SH-SY5Y (cell line): ENCODE data around the gene FBXL17.

Experiments
- GATA2 ChIP-seq: IDR thresholded peaks from 2 replicates; pipeline ENCODE4 v1.6.1; 2011; ENCODE audit warnings: mild to moderate bottlenecking, low read depth, low read length
- GATA3 ChIP-seq: IDR thresholded peaks from 2 replicates; pipeline ENCODE4 v1.6.1; 2011; ENCODE audit warnings: low read depth, mild to moderate bottlenecking, low read length, moderate library complexity

Gene FBXL17

DNA sequence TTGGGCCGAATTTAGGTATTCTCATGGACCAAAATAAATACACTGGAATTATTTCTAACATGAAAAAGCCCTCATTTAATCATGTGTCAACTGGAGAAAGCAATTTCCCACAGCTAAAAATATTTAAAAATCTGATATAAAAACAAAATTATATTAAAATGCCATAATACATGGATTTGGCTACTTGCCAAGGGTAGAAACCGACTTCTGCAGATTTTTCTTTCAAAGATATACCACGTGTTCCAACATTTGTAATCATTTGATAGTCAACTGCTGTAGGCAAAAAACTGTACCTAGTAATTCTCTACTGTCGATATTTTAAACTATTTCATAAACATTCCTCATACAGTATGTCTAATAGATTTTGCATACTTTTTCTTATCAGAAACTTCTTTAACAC, 237.6 kb downstream of the FBXL17 start:
- TF ChIP-seq GATA2, result no peak
- TF ChIP-seq GATA3, result no peak

DNA sequence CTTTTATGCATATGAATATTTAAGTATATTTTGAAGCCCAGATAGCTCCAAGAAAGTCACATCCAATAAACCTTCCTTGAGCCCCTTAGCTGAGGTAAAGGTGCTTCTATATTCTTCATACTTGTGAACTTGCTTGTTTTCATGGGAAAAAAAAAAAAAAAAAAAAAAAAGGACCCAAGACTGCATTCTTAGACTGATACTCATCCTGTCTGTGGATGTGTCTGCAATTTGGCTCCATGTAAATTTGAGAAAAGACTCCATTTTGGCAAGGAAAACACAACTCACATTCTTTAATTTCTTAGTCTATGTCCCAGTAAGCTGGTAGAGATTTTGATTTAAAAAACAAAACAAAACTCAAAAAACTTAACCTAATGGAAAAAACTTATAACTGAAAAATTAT, 238.3 kb downstream of the FBXL17 start:
- no peak for TF ChIP-seq GATA2
- TF ChIP-seq GATA3, result no peak

DNA sequence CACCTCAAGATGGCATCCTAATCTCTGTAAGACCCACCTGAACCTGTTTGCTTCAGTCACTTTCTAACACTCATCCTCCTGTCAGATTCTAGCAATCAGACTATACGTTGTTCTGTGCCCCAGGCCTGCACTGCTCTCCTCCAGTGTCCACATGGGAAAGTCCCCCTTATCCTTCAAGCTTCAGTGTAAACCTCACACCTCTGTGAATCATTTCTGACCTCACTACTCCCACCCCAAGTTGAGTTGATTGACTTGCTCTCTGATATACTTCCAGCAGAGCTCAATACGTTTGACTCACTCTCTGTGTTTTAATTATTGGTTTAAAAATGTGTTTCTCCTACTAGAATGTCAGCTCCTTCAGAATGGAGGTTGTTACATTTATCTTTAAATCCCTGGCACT, 240.2 kb downstream of the FBXL17 start:
- TF ChIP-seq GATA2 (no peak), GATA3 (no peak)

DNA sequence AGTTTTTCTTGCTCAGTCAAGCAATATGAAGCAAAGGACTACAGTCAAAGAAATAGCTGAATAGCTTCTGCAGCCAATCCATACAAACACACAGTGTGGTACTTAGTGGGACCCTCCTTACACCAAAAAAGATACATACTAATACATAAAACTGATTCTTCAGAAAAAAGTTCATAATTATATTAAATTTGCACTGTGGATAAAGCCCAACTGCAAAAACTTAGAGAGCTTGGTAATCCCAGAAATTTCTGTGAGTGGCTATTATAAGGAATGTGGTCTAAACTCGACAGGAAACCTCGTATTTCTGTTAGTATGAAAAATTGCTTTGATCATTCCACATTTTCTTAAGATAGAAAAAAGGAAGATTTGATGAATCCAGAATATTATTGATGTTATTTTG, 245.4 kb downstream of the FBXL17 start:
- no peak for TF ChIP-seq GATA2
- no peak for TF ChIP-seq GATA3

DNA sequence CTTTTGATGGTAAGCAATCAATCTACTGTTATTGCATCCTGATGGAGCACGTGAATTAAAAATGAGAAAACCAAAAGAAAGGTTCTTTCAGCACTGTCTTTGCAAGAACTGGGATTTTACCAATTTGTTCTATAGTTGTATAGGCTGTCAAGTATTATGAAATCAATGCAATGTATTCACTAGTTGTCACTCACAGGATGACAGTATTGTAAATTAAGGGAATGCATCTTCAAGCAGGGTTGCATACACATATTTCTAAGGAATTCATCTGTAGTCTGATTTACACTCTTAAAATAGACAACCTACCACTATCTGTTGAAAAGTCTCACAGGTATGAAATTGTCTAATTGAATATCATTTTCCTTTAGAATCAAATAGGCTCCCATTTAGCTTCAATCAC, 252.8 kb downstream of the FBXL17 start:
- TF ChIP-seq GATA2 (no peak), GATA3 (no peak)

DNA sequence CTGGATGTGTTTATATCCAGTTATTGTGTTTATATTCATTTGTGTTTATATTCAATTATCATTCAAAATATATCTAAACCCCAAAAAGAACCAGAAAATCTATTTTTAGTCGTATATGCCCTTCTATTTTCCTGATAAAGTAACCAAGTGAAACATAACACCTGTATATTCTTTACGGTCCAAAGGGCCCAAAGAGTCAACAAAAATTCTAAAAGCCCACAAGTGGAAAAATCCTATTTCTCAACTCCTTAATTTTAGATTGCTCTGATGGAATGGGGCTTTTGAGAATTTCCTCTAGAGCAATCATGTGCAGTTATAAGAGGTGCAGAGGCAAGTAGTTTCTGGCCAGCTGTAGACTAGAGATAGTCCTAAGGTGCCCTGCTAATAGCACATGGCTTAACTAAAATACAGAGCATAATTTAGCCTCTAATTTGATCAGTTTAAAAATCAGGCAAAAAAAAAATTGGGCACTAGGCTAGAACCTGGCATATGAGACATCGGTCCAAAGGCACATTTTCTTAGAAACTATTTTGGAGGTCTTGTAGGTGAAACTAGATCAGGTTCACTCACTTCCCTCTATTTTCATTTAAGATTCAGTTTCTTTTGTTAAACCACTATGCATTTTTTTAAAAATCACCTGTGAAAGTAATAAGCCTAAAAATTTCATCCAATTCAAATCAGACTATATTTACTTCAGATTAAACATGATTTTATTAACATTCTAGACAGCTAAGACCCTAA, 256.0 kb downstream of the FBXL17 start:
- TF ChIP-seq GATA2 (no peak), GATA3 (no peak)

DNA sequence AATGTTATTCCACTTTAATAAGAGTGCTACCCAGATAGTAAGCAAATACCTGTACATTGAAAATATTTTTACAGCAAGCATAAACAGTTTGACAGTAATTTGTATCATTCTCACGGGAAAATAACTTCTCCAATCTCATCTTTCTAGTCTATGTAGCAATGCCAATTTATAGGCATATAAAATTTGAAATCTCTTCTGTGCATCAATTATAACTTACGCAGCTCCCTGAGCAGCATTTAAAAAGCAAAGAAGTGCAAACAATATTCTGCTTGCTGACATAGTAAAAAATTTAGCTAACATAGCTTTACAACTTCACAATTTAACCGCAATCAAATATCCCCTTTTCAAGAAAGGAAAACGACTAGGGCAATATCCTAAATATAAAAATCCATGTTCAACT, 257.3 kb downstream of the FBXL17 start:
- no peak for TF ChIP-seq GATA2
- no peak for TF ChIP-seq GATA3

DNA sequence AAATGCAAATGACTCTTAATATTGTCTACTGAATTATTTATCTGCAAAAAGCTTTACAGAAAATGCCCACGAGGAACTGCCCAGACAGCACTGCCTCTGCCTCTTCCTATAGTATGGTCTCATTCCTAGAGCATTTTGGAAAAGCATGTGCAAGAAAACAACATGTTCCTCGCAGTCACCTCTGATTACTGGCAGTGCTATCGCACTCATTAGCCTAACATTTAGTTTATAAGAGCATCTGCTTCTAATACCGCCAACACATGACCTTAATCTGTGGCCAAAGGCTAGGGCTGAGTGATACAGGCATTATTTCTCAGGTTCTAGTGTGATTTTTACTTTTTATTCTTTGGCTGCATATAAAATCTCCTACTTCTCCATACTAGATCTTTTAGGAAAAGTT, 259.2 kb downstream of the FBXL17 start:
- TF ChIP-seq GATA2, result no peak
- TF ChIP-seq GATA3, result no peak

DNA sequence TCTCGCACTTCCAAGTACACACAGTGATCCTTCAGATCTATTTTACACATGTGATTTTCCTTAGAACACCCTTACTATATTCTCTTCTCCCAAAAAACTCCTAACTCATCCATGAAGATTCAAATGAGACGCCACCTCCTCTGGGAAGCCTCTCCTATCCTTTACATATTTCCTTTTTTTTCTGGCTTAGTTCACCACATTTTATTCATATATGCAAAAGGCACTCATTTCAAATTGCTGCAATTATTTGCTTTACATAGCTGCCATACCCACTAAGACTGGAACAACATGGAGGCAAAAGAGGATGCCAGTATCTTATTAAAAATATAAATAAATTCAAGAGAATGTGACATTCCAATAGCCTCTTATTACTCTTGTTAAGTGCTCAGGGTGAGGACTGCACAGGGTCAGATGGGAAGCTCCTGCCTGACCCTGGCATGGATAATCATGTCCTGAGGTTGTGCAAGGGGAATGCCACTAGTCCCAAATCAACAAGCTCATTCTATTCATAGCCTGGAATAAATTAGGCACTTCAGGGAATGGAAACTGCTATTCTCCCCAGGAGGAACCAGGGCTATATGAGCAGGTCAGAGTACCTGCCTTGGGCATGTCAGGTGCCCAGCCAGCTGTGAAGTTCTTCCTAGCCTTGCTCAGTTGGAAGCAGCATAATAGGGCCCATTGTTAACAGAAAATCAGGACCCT, 262.9 kb downstream of the FBXL17 start:
- TF ChIP-seq GATA3 (no peak), GATA2 (no peak)

DNA sequence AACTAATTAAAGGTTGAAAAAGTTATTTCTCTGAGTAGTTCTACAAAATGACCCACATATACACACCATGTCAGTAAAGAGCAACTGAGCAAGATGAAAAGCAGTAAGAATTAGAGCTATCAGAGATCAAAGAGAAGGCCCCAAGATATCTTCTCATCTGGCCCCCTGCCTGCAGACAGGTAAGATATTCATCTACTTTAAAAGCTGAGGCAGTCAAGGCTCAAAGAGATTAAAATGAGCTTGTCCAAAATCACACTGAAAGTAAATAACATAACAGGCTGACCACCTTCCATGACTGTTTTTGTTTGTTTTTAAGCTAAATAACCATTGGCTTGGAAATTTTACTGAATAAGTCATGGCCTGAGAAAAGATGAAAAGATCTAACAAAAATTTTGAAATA, 266.2 kb downstream of the FBXL17 start:
- no peak for TF ChIP-seq GATA2
- TF ChIP-seq GATA3, result no peak

DNA sequence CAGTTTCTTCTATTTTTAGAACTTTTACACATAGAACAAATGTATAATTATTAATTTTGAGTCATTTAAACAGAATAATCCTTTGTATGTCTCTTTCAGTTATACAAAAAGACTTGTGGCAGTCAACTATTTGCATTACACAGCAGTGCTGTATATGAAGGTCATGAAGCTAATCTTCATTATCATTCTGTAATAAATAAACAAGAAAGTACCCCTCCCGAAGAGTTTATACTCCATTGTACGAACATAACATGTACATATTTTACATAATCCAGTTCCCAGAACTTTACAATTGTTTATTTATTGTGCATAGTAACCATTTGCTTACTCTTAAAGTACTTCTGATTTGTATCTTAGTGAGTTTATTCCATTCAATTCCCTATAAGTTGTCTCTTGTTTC, 267.9 kb downstream of the FBXL17 start:
- TF ChIP-seq GATA2, result no peak
- TF ChIP-seq GATA3, result no peak

DNA sequence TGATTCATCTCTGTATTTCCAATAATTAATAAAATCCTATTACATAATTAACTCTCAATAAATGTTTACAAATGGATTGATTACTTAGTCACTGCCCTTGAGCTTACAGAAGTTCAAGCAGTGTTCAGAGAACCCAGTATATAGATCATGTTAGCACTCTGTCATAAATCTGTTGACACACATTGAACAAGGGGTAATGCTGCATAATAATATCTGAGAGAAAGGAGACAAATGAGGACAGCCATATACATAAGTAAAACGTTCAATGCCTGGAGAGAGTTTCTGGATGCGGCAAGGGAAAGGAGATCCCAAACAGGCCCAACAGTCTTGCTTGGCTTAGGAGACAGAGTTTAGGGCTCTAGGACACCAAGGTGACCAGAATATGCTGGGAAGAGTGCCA, 270.2 kb downstream of the FBXL17 start:
- TF ChIP-seq GATA2 (no peak), GATA3 (no peak)

DNA sequence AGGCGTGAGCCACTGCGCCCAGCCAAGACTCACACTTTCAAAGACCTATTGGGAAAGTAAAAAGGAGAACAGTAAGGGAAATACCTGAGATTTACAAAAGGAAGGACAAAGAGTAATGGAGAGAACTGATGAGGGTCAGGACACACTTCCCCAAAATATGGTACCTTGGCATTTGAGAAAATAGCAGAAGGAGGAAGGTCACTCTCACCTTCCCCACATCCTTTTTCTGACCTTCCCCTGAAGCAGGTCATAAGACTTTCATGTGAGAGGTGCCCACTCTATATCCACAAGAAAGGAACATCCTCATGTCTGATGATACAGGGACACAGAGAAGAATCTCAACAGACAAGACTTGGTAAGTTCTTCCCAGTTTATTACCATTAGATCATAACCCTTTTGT, 272.8 kb downstream of the FBXL17 start:
- TF ChIP-seq GATA2, result no peak
- no peak for TF ChIP-seq GATA3

DNA sequence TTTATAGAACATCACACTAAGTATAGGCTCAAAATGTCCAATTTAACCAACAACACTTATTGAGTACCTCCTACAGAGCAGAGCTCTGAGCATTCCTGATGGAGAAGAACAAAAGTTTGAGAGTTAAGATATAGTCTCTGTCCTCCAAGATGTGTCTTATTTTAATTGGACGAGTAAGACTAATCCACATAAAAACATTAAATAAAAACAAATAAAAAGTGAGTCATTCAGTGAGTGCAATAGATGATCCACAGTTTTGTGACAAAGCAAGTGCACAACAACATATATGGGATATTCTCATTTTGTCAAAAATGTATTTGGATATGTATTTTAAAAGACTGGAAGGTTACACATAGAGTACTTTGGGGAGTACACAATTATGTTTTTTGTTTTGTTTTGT, 277.4 kb downstream of the FBXL17 start:
- no peak for TF ChIP-seq GATA2
- no peak for TF ChIP-seq GATA3

DNA sequence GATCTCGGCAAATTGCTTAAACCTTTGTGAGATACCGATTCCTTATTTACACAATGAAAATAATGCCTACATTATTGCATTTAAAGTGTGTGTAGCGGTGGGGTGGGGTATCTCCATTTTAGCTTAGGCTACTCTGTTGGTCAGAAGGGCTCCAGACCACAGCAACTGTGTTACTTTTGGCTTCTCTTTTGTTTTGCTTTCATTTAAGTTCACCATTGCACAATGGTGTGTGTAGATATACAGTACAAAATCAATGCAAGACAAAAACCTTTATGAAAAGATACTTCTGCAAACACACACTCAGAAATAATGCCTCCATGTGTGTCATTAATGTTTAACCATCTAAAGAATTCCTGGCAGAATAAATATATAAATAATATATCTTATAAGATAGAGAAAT, 279.4 kb downstream of the FBXL17 start:
- TF ChIP-seq GATA3 (no peak), GATA2 (no peak)
